ENCODE results near the gene GAREM1. TPM values are rescaled to one million over a fixed set of nuclear protein-coding genes. Genes with fewer than 3 reads are reported as not detected.

The GAREM1 gene
- total RNA-seq, 1 experiment from 2014 or later, result 11.1 TPM

DNA sequence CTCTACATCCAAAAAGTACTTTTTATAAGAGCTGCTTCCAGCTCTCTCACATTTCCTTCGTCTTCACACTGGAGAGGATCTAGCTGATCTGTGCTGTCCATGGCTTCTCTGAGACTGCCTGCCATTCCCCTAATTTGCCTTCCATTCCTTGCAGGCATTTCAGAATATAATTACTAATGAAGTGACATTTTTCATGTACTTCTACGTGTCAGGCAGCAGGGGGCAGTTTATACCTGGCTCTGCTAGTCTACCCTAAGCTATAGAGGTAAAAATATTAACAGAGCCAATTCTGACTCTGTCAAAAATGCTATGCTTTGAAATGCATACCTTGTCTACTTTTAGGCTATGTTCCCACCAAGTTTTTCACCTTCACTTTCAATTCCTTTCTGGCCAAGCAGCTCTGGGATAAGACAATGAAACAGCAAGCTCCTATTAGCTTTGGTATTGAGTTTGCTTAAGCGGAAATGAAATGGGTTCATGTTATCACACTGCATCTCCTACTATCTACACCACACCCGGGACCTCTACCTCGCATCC is 198.9 kb downstream of the GAREM1 start:
- ATAC-seq, result peak; percentile 87
- no TSS peak for BruUV-seq (replicated peaks)

More for the DNA sequence above, 198.9 kb downstream of the GAREM1 start:
- peak; percentile 16 for DNase-seq (ENCODE audit: low read depth, low spot score)
- intact Hi-C loops (cut with micrococcal nuclease), result loop anchor here (1.0 to 5.0 kb wide), 2 partner anchors 114 to 278 kb away; no protein-coding TSS in a partner anchor
- ChIA-PET RAD21 (ENCODE audit: low non-redundant PET in 1 of 2, low total read pairs in 2 of 2, uncharacterized antibody in 2 of 2, unreplicated experiment in 2 of 2) (interaction anchor here (0.7 to 1.9 kb wide), 8 partner anchors 114 to 281 kb away, joined by 3 to 10 read pairs (median 4); partner anchors contain the start of gene GAREM1 (in 2 of the 2)), POLR2A (no interaction called here), CTCF (interaction anchor here (0.6 to 3.7 kb wide), 17 partner anchors 8 to 397 kb away, joined by 3 to 49 read pairs (median 5); partner anchors contain the start of gene GAREM1)
- no peaks in the 10 kb centered on the region for H3K27me3 ChIP-seq (ENCODE audit: insufficient read depth, low read length)
- H3K79me2 ChIP-seq (ENCODE audit: insufficient read depth, low read length), result no peaks in the 10 kb centered on the region
- no peak overlapping the region for H3K27ac ChIP-seq (ENCODE audit: low read depth, low read length)
- H3K4me3 ChIP-seq (replicated peaks in 1 of 2; ENCODE audit: low read depth in 1 of 2, low read length in 2 of 2), result no peak overlapping the region
- no peaks in the 10 kb centered on the region for H3K4me1 ChIP-seq (ENCODE audit: control insufficient read depth in 1 of 2, insufficient read depth in 2 of 2, low read length in 2 of 2)
- H3K4me2 ChIP-seq (ENCODE audit: low read length), result no peak overlapping the region
- H3K9me2 ChIP-seq (ENCODE audit: insufficient read depth), result no peaks in the 10 kb centered on the region
- no peaks in the 10 kb centered on the region for H3K9me3 ChIP-seq (ENCODE audit: control insufficient read depth in 1 of 2, insufficient read depth in 1 of 2, low read depth in 1 of 2, low read length in 2 of 2)
- no peak overlapping the region for H3K9ac ChIP-seq (ENCODE audit: low read length)
- no peak for TF ChIP-seq MAX (IDR thresholded peaks at IDR 0.05)
- TF ChIP-seq, protein P1, sequence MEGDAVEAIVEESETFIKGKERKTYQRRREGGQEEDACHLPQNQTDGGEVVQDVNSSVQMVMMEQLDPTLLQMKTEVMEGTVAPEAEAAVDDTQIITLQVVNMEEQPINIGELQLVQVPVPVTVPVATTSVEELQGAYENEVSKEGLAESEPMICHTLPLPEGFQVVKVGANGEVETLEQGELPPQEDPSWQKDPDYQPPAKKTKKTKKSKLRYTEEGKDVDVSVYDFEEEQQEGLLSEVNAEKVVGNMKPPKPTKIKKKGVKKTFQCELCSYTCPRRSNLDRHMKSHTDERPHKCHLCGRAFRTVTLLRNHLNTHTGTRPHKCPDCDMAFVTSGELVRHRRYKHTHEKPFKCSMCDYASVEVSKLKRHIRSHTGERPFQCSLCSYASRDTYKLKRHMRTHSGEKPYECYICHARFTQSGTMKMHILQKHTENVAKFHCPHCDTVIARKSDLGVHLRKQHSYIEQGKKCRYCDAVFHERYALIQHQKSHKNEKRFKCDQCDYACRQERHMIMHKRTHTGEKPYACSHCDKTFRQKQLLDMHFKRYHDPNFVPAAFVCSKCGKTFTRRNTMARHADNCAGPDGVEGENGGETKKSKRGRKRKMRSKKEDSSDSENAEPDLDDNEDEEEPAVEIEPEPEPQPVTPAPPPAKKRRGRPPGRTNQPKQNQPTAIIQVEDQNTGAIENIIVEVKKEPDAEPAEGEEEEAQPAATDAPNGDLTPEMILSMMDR (IDR thresholded peaks at IDR 0.05 in 2 of 3, conservative IDR thresholded peaks at IDR 0.05 in 1 of 3; ENCODE audit: borderline replicate concordance in 1 of 3, insufficient read depth in 1 of 3, low read depth in 2 of 3, low read length in 2 of 3), result peak; percentile 68 to 83 (median 71)
- TF ChIP-seq ELF1 (IDR thresholded peaks at IDR 0.05; ENCODE audit: borderline replicate concordance, low read depth), result no peak
- TF ChIP-seq RAD21 (IDR thresholded peaks at IDR 0.05; ENCODE audit: low read depth), result peak; percentile 90
- no peak for TF ChIP-seq ZNF274 (IDR thresholded peaks at IDR 0.05; ENCODE audit: low read depth, low read length)
- no peak for TF ChIP-seq EZH2phosphoT487 (IDR thresholded peaks at IDR 0.05; ENCODE audit: borderline replicate concordance)
- TF ChIP-seq POLR2A (IDR thresholded peaks at IDR 0.05; ENCODE audit: borderline replicate concordance, extremely low read depth, insufficient read depth, insufficient read length), result no peak
- TF ChIP-seq SP1 (IDR thresholded peaks at IDR 0.05; ENCODE audit: low read depth), result no peak
- no peak for TF ChIP-seq FOSL1 (IDR thresholded peaks at IDR 0.05; ENCODE audit: low read depth)
- TF ChIP-seq JUND (IDR thresholded peaks at IDR 0.05), result no peak
- no peak for TF ChIP-seq EGR1 (IDR thresholded peaks at IDR 0.05; ENCODE audit: low read depth)
- TF ChIP-seq REST (IDR thresholded peaks at IDR 0.05; ENCODE audit: low read depth), result no peak
- H3K36me3 ChIP-seq (ENCODE audit: control insufficient read depth in 1 of 2, insufficient read depth in 2 of 2, low read length in 2 of 2), result no peaks in the 10 kb centered on the region; a peak in 1 of 4 replicates
- H2AFZ ChIP-seq (ENCODE audit: low read depth, low read length, poor library complexity, severe bottlenecking), result no peak overlapping the region
- H4K20me1 ChIP-seq (ENCODE audit: insufficient read depth), result no peaks in the 10 kb centered on the region

Data from HCT116 (cell line).